A549 (cell line): Measurements from ENCODE around the gene ANO2.

Source experiments
- CBX8 ChIP-seq: fragments of 200-600 bp; sonication (generic); IDR thresholded peaks from 2 replicates; pipeline ENCODE4 v1.6.1; 2016
- CHD2 ChIP-seq: fragments of 150-350 bp; IDR thresholded peaks from 2 replicates; pipeline ENCODE4 v1.6.1; 2014; ENCODE audit warnings: low read length; ENCODE audit not compliant: partially characterized antibody
- EP300 ChIP-seq, 2 experiments: fragments of >200 bp; sonication (Bioruptor Twin); formaldehyde crosslinking; IDR thresholded peaks; 2 replicates in 1 of 2; 3 replicates in 1 of 2; pipeline ENCODE4 v1.6.1; 2016 to 2017
- FOSL2 ChIP-seq, 2 experiments: fragments of 450-650 bp in 1 of 2; fragments of >200 bp in 1 of 2; sonication (Bioruptor Twin) in 1 of 2; formaldehyde crosslinking; IDR thresholded peaks; 2 replicates each; pipeline versions ENCODE4 v1.5.0 to v1.6.1; 2016 to 2020; ENCODE audit warnings: mild to moderate bottlenecking in 1 of 2, moderate library complexity in 1 of 2
- GATA3 ChIP-seq: IDR thresholded peaks from 2 replicates; pipeline ENCODE4 v1.6.1; 2012; ENCODE audit warnings: borderline replicate concordance
- MYC ChIP-seq: IDR thresholded peaks from 2 replicates; pipeline ENCODE4 v1.6.1; 2012; ENCODE audit warnings: mild to moderate bottlenecking, inconsistent platforms, low read length, improper control_type of control experiment, borderline replicate concordance
- POLR2A ChIP-seq: IDR thresholded peaks from 2 replicates; pipeline ENCODE4 v1.6.1; 2012; ENCODE audit warnings: mild to moderate bottlenecking, low read length
- SMC3 ChIP-seq: fragments of >200 bp; sonication (Bioruptor Twin); formaldehyde crosslinking; IDR thresholded peaks from 3 replicates; pipeline ENCODE4 v1.6.1; 2018; ENCODE audit warnings: inconsistent platforms
- ZSCAN20 ChIP-seq: fragments of 250-450 bp; sonication (Bioruptor Pico); IDR thresholded peaks from 2 replicates; pipeline ENCODE4 v1.8.0; 2022; ENCODE audit warnings: mild to moderate bottlenecking, moderate library complexity
- TF ChIP-seq, protein P1 (sequence below): fragments of 150-350 bp; IDR thresholded peaks from 2 replicates; pipeline ENCODE4 v1.6.1; 2014; ENCODE audit warnings: low read depth, mild to moderate bottlenecking, low read length
- TF ChIP-seq, protein P2 (sequence below): fragments of >200 bp; sonication (Bioruptor Twin); formaldehyde crosslinking; IDR thresholded peaks from 3 replicates; pipeline ENCODE4 v1.5.1; 2016
- TF ChIP-seq, protein P3 (sequence below): fragments of 200-600 bp; sonication (generic); IDR thresholded peaks from 2 replicates; pipeline ENCODE4 v1.6.1; 2016; ENCODE audit warnings: antibody characterized with exemption, mild to moderate bottlenecking, moderate library complexity
- TF ChIP-seq, protein P4 (sequence below): fragments of 450-650 bp; IDR thresholded peaks from 2 replicates; pipeline ENCODE4 v1.6.1; 2014; ENCODE audit warnings: antibody characterized with exemption

DNA sequence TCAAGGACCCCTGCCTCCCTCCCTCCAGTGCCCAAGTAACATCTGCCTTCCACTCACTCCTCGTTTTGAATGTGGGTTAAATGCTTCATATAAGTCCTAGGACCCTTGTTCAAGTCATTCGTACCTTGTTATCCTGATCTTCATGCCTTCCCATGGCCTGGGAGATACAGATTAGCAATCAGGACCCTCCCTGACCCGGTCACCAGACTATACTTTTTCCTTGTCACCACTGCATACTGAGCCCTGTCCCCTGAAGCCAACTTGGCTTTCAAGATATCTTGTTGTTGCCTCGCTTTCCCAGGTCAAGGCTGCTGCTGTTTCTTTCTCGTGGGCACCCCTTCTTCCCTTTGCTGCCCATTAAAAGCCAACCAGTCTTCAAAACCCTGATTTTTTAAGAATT is 208.5 kb downstream of the ANO2 start:
- TF ChIP-seq EP300 (IDR thresholded peaks at IDR 0.05) (no peak), CBX8 (no peak), POLR2A (no peak), FOSL2 (IDR thresholded peaks at IDR 0.05) (no peak), FOSL2 (CRISPR knock-in tag; IDR thresholded peaks at IDR 0.05) (no peak), MYC (no peak), GATA3 (no peak), CHD2 (no peak), SMC3 (no peak), ZSCAN20 (CRISPR knock-in tag) (no peak)
- TF ChIP-seq, protein P1, sequence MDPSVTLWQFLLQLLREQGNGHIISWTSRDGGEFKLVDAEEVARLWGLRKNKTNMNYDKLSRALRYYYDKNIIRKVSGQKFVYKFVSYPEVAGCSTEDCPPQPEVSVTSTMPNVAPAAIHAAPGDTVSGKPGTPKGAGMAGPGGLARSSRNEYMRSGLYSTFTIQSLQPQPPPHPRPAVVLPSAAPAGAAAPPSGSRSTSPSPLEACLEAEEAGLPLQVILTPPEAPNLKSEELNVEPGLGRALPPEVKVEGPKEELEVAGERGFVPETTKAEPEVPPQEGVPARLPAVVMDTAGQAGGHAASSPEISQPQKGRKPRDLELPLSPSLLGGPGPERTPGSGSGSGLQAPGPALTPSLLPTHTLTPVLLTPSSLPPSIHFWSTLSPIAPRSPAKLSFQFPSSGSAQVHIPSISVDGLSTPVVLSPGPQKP = no peak
- TF ChIP-seq, protein P2, sequence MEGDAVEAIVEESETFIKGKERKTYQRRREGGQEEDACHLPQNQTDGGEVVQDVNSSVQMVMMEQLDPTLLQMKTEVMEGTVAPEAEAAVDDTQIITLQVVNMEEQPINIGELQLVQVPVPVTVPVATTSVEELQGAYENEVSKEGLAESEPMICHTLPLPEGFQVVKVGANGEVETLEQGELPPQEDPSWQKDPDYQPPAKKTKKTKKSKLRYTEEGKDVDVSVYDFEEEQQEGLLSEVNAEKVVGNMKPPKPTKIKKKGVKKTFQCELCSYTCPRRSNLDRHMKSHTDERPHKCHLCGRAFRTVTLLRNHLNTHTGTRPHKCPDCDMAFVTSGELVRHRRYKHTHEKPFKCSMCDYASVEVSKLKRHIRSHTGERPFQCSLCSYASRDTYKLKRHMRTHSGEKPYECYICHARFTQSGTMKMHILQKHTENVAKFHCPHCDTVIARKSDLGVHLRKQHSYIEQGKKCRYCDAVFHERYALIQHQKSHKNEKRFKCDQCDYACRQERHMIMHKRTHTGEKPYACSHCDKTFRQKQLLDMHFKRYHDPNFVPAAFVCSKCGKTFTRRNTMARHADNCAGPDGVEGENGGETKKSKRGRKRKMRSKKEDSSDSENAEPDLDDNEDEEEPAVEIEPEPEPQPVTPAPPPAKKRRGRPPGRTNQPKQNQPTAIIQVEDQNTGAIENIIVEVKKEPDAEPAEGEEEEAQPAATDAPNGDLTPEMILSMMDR = no peak
- TF ChIP-seq, protein P3, sequence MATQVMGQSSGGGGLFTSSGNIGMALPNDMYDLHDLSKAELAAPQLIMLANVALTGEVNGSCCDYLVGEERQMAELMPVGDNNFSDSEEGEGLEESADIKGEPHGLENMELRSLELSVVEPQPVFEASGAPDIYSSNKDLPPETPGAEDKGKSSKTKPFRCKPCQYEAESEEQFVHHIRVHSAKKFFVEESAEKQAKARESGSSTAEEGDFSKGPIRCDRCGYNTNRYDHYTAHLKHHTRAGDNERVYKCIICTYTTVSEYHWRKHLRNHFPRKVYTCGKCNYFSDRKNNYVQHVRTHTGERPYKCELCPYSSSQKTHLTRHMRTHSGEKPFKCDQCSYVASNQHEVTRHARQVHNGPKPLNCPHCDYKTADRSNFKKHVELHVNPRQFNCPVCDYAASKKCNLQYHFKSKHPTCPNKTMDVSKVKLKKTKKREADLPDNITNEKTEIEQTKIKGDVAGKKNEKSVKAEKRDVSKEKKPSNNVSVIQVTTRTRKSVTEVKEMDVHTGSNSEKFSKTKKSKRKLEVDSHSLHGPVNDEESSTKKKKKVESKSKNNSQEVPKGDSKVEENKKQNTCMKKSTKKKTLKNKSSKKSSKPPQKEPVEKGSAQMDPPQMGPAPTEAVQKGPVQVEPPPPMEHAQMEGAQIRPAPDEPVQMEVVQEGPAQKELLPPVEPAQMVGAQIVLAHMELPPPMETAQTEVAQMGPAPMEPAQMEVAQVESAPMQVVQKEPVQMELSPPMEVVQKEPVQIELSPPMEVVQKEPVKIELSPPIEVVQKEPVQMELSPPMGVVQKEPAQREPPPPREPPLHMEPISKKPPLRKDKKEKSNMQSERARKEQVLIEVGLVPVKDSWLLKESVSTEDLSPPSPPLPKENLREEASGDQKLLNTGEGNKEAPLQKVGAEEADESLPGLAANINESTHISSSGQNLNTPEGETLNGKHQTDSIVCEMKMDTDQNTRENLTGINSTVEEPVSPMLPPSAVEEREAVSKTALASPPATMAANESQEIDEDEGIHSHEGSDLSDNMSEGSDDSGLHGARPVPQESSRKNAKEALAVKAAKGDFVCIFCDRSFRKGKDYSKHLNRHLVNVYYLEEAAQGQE = no peak
- TF ChIP-seq, protein P4, sequence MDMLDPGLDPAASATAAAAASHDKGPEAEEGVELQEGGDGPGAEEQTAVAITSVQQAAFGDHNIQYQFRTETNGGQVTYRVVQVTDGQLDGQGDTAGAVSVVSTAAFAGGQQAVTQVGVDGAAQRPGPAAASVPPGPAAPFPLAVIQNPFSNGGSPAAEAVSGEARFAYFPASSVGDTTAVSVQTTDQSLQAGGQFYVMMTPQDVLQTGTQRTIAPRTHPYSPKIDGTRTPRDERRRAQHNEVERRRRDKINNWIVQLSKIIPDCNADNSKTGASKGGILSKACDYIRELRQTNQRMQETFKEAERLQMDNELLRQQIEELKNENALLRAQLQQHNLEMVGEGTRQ = no peak
